Liver (tissue), 3 donors: Measurements from ENCODE around the gene PLK4.

ENCODE experiments used
- ATF3 ChIP-seq: IDR thresholded peaks from 2 replicates; pipeline ENCODE4 v1.6.1; 2016; ENCODE audit warnings: antibody characterized with exemption
- CTCF ChIP-seq: fragments of 150-350 bp; IDR thresholded peaks from 2 replicates; pipeline ENCODE4 v1.5.1; 2017; ENCODE audit warnings: improper control_type of control experiment, low read depth, low read length; ENCODE audit not compliant: missing input control
- EGR1 ChIP-seq, 2 donors: IDR thresholded peaks; 2 replicates each; pipeline ENCODE4 v1.6.1; 2016 to 2018; ENCODE audit warnings: antibody characterized with exemption in 2 of 2, low read depth in 2 of 2
- HNF4G ChIP-seq: IDR thresholded peaks from 2 replicates; pipeline ENCODE4 v1.6.1; 2016; ENCODE audit warnings: antibody characterized with exemption
- JUND ChIP-seq, 2 donors: IDR thresholded peaks; 2 replicates each; pipeline ENCODE4 v1.6.1; 2016; ENCODE audit warnings: antibody characterized with exemption in 2 of 2
- MAX ChIP-seq: IDR thresholded peaks from 2 replicates; pipeline ENCODE4 v1.6.1; 2016; ENCODE audit warnings: antibody characterized with exemption
- NR2F2 ChIP-seq: IDR thresholded peaks from 2 replicates; pipeline ENCODE4 v1.6.1; 2016; ENCODE audit warnings: antibody characterized with exemption
- RAD21 ChIP-seq, 2 donors: IDR thresholded peaks; 2 replicates each; pipeline ENCODE4 v1.6.1; 2016; ENCODE audit warnings: antibody characterized with exemption in 2 of 2, mild to moderate bottlenecking in 2 of 2
- REST ChIP-seq: IDR thresholded peaks from 2 replicates; pipeline ENCODE4 v1.6.1; 2016; ENCODE audit warnings: antibody characterized with exemption, mild to moderate bottlenecking
- RXRA ChIP-seq, 2 donors: IDR thresholded peaks; 2 replicates each; pipeline ENCODE4 v1.6.1; 2017 to 2018; ENCODE audit warnings: antibody characterized with exemption in 2 of 2, mild to moderate bottlenecking in 1 of 2
- TAF1 ChIP-seq: conservative IDR thresholded peaks from 2 replicates; pipeline ENCODE4 v1.6.1; 2016; ENCODE audit warnings: antibody characterized with exemption, mild to moderate bottlenecking
- YY1 ChIP-seq: IDR thresholded peaks from 2 replicates; pipeline ENCODE4 v1.6.1; 2016; ENCODE audit warnings: antibody characterized with exemption, mild to moderate bottlenecking
- ZBTB33 ChIP-seq: IDR thresholded peaks from 2 replicates; pipeline ENCODE4 v1.6.1; 2016; ENCODE audit warnings: antibody characterized with exemption
- donor health status: healthy.
- donor health status: healthy.

GRCh38 chr4:127849505-127850234 is 31.0 kb upstream of the PLK4 start:
- TF ChIP-seq TAF1 = no peak
- no peak for TF ChIP-seq RAD21 (IDR thresholded peaks at IDR 0.05)
- no peak for TF ChIP-seq CTCF
- no peak for TF ChIP-seq RXRA (IDR thresholded peaks at IDR 0.05)
- no peak for TF ChIP-seq EGR1 (IDR thresholded peaks at IDR 0.05; ENCODE audit: low read depth in 2 of 2)
- TF ChIP-seq NR2F2 = no peak
- no peak for TF ChIP-seq ATF3
- no peak for TF ChIP-seq HNF4G
- TF ChIP-seq JUND (IDR thresholded peaks at IDR 0.05) = no peak
- TF ChIP-seq MAX = no peak
- no peak for TF ChIP-seq YY1
- no peak for TF ChIP-seq ZBTB33
- TF ChIP-seq REST = no peak
